ENCODE results near the gene CHD3.

Gene CHD3

GRCh38 chr17:7944326-7944725 lies 55.7 kb downstream of the CHD3 start:
- Histone ChIP-seq H3K79me2 (ENCODE audit: insufficient read depth, low read length) (no peaks in the 10 kb centered on the region), H3K4me1 (ENCODE audit: insufficient read depth, low read length, poor library complexity, severe bottlenecking) (peaks cover 3% of the 10 kb centered on the region), H3K27me3 (ENCODE audit: insufficient read depth, low read length, poor library complexity, severe bottlenecking) (no peaks in the 10 kb centered on the region), H4K20me1 (ENCODE audit: insufficient read depth, low read length, poor library complexity, severe bottlenecking) (no peaks in the 10 kb centered on the region), H3K9me3 (ENCODE audit: insufficient read depth, low read depth, low read length) (no peaks in the 10 kb centered on the region), H3K4me2 (ENCODE audit: low read depth, low read length, poor library complexity, severe bottlenecking) (no peak overlapping the region), H3K4me3 (ENCODE audit: low read length, poor library complexity, severe bottlenecking) (no peak overlapping the region), H3K36me3 (ENCODE audit: insufficient read depth, low read length) (peaks cover 77% of the 10 kb centered on the region; the same call in 1 of the 2 replicates), H3K9ac (ENCODE audit: low read depth, low read length, poor library complexity, severe bottlenecking) (no peak overlapping the region), H3F3A (ENCODE audit: low read depth) (no peaks in the 10 kb centered on the region), H2AFZ (ENCODE audit: low read length) (no peak overlapping the region), H3K9me2 (replicated peaks; ENCODE audit: low read depth, low read length) (no peaks in the 10 kb centered on the region)
- TF ChIP-seq EZH2phosphoT487 (IDR thresholded peaks at IDR 0.05; ENCODE audit: borderline replicate concordance) (no peak), CTCF (conservative IDR thresholded peaks at IDR 0.05; ENCODE audit: low read length) (no peak)

- Histone ChIP-seq H3K9me3 (ENCODE audit: insufficient read depth, low read depth, low read length) (no peaks in the 10 kb centered on the region), H3K27me3 (ENCODE audit: insufficient read depth, low read length, poor library complexity, severe bottlenecking) (no peaks in the 10 kb centered on the region), H3K79me2 (ENCODE audit: insufficient read depth, low read length) (no peaks in the 10 kb centered on the region), H3K9ac (ENCODE audit: low read depth, low read length, poor library complexity, severe bottlenecking) (no peak overlapping the region), H3F3A (ENCODE audit: low read depth) (no peaks in the 10 kb centered on the region), H3K4me2 (ENCODE audit: low read depth, low read length, poor library complexity, severe bottlenecking) (no peak overlapping the region), H3K36me3 (ENCODE audit: insufficient read depth, low read length) (peaks cover 69% of the 10 kb centered on the region; the same call in 1 of the 2 replicates), H2AFZ (ENCODE audit: low read length) (no peak overlapping the region), H3K9me2 (replicated peaks; ENCODE audit: low read depth, low read length) (no peaks in the 10 kb centered on the region), H3K4me3 (ENCODE audit: low read length, poor library complexity, severe bottlenecking) (no peak overlapping the region), H3K4me1 (ENCODE audit: insufficient read depth, low read length, poor library complexity, severe bottlenecking) (no peaks in the 10 kb centered on the region), H4K20me1 (ENCODE audit: insufficient read depth, low read length, poor library complexity, severe bottlenecking) (no peaks in the 10 kb centered on the region)
- TF ChIP-seq EZH2phosphoT487 (IDR thresholded peaks at IDR 0.05; ENCODE audit: borderline replicate concordance), result no peak
- no peak for TF ChIP-seq CTCF (conservative IDR thresholded peaks at IDR 0.05; ENCODE audit: low read length)
Observed at GRCh38 chr17:7945651-7946050, 57.1 kb downstream of the CHD3 start.

GRCh38 chr17:7946441-7946840 lies 57.9 kb downstream of the CHD3 start:
- H4K20me1 ChIP-seq (ENCODE audit: insufficient read depth, low read length, poor library complexity, severe bottlenecking), result no peaks in the 10 kb centered on the region
- H3K36me3 ChIP-seq (ENCODE audit: insufficient read depth, low read length), result peaks cover 64% of the 10 kb centered on the region; the same call in 1 of the 2 replicates

More at GRCh38 chr17:7946441-7946840, 57.9 kb downstream of the CHD3 start:
- no peaks in the 10 kb centered on the region for H3K9me2 ChIP-seq (replicated peaks; ENCODE audit: low read depth, low read length)
- no peaks in the 10 kb centered on the region for H3K9me3 ChIP-seq (ENCODE audit: insufficient read depth, low read depth, low read length)
- TF ChIP-seq EZH2phosphoT487 (IDR thresholded peaks at IDR 0.05; ENCODE audit: borderline replicate concordance) (no peak), CTCF (conservative IDR thresholded peaks at IDR 0.05; ENCODE audit: low read length) (no peak)
- no peak overlapping the region for H3K4me2 ChIP-seq (ENCODE audit: low read depth, low read length, poor library complexity, severe bottlenecking)
- no peaks in the 10 kb centered on the region for H3K4me1 ChIP-seq (ENCODE audit: insufficient read depth, low read length, poor library complexity, severe bottlenecking)
- no peaks in the 10 kb centered on the region for H3F3A ChIP-seq (ENCODE audit: low read depth)
- H3K9ac ChIP-seq (ENCODE audit: low read depth, low read length, poor library complexity, severe bottlenecking), result no peak overlapping the region
- no peak overlapping the region for H3K4me3 ChIP-seq (ENCODE audit: low read length, poor library complexity, severe bottlenecking)
- no peak overlapping the region for H2AFZ ChIP-seq (ENCODE audit: low read length)
- no peaks in the 10 kb centered on the region for H3K79me2 ChIP-seq (ENCODE audit: insufficient read depth, low read length)
- H3K27me3 ChIP-seq (ENCODE audit: insufficient read depth, low read length, poor library complexity, severe bottlenecking), result no peaks in the 10 kb centered on the region

All from Loucy (cell line).